Activated CD8-positive, alpha-beta memory T cell treated with anti-CD3 and anti-CD28 coated beads for 4 hours (primary cell): ENCODE measurements around the gene ZCRB1.

Experiments
- DNase-seq, 2 donors: peaks; one replicate each; pipeline ENCODE4 v3.0.0-alpha.2; 2020; ENCODE audit warnings: low read depth in 2 of 2

ZCRB1 gene

DNA sequence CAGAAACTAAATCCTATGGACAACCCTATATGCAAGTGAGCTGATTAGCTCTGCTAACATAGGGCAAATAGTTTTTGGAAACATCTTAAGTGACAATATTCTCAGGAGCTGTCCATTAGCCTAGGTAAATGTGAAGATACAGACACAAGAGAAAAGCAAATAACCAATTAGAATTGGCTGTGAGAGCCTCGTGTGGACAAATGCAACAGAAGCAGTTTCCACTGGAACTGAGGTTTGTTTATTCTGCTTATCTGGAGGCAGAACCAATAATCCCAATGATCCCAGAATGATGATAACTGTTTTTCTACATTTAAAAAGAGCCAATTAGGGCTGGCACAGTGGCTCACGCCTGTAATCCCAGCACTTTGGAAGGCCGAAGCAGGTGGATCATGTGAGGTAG is 44.6 kb downstream of the ZCRB1 start:
- DNase-seq: no peak

DNA sequence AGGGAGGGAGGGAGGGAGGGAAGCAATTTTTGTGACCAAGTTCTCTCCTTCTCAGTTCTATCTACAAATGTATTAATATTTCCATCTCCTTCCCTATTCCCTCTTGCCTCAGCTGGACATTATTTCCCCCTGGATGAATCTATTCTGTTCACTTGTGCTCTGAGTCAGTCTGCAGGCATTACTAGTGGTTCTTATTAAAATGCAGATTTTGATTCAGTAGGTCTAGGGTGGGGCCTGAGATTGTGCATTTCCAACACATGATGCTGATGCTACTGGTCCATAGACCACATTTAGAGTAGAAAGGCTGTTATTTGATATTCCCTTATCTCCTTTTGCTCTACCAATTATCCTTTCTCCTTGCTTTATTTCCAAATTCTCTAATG is 47.8 kb downstream of the ZCRB1 start:
- no peak for DNase-seq

DNA sequence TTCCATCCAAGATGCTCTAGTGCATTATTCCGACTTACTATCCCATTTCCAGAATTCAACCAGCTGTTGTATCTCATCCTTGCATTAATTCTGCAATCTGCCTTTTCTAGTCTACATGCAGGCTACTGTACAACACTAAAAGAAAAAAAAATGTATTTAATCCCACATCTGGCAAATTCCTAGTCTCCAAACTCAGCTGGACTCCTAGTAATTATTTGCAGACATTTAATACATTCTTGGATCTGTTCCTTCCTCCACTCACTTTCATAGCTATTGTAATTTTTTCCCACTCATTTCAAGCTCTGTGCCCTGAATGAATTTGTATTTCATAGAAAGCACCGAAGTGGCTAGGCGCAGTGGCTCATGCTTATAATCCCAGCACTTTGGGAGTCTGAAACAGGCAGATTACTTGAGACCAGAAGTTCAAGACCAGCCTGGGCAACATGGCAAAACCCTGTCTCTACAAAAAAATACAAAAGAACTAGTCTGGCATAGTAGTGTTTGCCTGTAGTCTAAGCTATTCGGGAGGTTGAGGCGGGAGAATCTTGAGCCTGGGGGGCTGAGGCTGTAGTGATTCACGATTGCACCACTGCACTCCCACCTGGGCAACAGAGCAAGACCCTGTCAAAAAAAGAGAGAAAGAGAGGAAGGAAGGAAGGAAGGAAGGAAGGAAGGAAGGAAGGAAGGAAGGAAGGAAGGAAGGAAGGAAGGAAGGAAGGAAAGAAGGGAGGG is 48.3 kb downstream of the ZCRB1 start:
- no peak for DNase-seq

DNA sequence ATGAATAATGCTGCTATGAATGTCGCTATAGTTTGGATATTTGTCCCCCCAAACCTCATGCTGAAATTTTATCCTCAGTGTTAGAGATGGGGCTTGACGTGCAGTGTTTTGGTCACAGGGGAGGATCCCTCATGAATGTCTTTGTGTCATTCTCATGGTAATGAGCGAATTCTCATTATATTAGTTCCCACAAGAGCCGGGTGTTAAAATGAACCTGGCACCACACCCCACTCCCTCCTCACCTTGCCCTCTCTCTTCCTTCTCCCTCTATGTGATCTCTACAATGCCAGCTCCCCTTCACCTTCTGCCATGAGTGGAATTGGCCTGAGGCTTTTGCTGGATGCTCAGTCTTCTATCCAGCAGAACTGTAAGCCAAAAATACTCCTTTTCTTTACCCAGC is 50.4 kb downstream of the ZCRB1 start:
- DNase-seq: no peak

DNA sequence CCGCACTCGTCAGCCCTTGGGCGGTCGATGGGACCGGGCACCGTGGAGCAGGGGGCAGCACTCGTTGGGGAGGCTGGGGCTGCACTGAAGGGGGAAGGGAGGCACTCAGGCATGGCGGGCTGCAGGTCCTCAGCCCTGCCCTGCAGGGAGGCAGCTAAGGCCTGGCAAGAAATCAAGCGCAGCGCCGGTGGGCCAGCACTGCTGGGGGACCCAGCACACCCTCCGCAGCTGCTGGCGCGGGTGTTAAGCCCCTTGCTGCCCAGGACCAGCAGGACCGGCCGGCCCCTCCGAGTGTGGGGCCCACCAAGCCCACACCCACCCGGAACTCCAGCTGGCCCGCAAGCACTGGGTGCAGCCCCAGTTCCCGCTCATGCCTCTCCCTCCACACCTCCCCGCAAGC is 52.2 kb downstream of the ZCRB1 start:
- no peak for DNase-seq

DNA sequence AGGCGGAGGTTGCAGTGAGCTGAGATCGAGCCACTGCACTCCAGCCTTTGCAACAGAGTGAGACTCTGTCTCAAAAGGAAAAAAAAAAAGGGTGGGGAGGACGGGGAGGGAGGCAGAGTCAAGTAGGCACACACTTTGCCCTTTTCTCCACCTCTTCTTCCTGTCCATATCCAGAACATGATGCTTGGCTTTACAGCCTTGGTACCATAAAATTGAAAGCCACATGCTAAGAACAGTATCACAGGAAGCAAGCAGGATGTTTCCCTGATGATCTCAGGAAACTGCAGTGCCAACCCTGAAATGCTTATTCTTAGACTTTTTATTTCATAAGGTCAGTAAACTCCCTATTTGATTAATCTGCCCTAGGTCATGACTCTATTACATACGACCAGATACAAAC is 55.3 kb downstream of the ZCRB1 start:
- DNase-seq: no peak

DNA sequence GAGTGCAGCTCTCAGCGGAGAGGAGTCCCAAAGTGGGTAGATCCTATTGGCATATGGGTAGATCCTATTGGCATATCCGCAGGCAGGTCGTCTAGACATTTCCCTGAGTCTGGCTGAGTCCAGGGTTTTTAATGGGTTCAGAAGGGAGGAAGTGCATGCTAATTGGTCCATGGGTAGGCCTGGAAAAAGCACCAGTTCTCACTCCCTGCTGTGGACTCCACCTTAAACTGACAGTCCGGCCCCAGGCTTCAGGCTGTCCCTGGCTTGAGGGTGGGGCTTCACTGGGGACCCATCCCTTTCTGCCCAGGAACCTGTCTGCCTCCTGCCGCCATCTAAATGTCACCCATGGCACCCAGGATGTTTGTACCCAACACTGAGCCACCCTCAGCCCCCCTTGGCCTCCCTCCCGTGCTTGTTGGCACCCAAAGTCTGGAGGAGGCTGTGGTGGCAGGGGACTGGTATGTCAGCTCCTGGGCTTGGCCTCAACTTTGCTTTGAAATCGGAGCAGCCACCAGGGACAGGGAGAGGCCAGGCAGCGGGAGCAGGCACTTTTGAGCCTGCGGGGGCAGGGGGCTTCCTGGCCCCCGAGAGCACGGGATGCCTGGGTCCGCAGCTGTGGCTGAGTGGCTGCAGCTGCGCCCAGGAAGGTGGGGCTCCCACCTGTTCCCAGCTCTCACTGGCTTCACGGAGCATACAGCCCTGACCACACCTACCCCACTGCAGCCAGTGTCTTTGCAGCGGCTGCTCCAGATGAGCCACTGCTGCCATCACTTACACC is 58.3 kb downstream of the ZCRB1 start:
- DNase-seq: no peak

DNA sequence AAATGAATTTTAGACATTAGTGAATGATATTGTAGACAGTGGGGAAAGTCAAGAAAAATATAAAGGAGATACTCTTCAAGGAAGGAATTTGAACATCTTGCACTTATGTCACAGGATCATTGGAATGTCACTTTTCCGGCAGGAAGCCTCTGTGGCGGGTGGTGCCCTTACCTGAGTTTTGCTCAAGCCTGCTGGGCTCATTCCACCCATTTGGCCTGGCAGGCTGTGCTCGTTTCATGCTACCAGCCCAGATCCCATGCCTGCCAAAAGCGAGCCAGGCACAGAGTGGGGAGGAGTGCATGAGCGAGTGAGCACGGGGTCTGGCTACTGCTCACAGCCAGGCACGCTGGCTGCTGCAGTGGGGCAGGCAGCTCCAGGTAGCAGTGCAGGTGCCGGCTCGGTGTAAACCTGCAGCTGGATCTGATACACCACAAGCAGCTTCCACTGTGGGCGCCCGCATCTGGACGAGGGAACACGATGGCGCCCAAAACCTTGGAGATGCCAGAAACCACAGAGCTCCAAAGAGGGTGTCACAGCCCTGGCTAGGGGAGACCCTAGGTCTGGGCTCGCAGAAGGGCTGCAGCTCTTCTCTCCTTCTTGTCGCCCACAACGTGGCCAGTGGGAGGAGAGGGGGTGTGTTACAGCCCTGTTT is 59.2 kb downstream of the ZCRB1 start:
- DNase-seq: no peak

DNA sequence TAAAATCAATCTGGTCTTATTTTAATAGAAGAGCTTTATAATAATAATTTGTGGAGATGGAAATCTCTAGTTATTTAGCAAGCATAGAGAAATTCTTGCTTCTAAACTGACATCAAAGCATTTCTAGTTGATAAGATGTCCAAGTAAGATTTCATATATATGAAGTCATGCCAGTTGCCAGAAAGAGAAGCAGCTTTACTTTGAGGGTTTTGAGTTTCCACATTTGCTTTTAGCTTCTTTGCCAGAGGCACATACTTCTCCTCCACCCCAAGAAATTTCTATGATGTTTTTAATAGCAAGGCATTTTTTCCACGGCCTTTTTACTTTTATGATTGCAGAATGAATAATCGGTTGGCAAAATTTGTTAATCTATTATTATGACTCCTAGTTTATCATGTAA is 63.6 kb downstream of the ZCRB1 start:
- DNase-seq: no peak
